Measurements from ENCODE around the gene CXADR.
"Not testable (repeated sequence)": the region's sequence is repeated elsewhere in the genome, so short reads cannot be mapped to it uniquely, and the experiment has no call there.

CXADR gene

GRCh38 chr21:17476006-17476405, 36.8 kb upstream of the CXADR start (continued):
- TF ChIP-seq OSR1 (CRISPR knock-in tag; IDR thresholded peaks at IDR 0.05) = no peak
- no peak for TF ChIP-seq GLIS3 (CRISPR knock-in tag; IDR thresholded peaks at IDR 0.05)
- no peak for TF ChIP-seq ZNF70 (CRISPR knock-in tag; IDR thresholded peaks at IDR 0.05)
- no peak for TF ChIP-seq TOX (CRISPR knock-in tag; IDR thresholded peaks at IDR 0.05; ENCODE audit: borderline replicate concordance)
- TF ChIP-seq PPARA (CRISPR knock-in tag; IDR thresholded peaks at IDR 0.05; ENCODE audit: borderline replicate concordance) = no peak
- no peak for TF ChIP-seq ZFP3 (CRISPR knock-in tag; IDR thresholded peaks at IDR 0.05)

GRCh38 chr21:17478156-17478555, 34.7 kb upstream of the CXADR start:
- ATAC-seq = not testable (repeated sequence)

- no peak for ATAC-seq
- TF ChIP-seq BACH2 (CRISPR knock-in tag; IDR thresholded peaks at IDR 0.05; ENCODE audit: borderline replicate concordance) (no peak), TOX (CRISPR knock-in tag; IDR thresholded peaks at IDR 0.05; ENCODE audit: borderline replicate concordance) (no peak), PPARA (CRISPR knock-in tag; IDR thresholded peaks at IDR 0.05; ENCODE audit: borderline replicate concordance) (no peak), GLIS3 (CRISPR knock-in tag; IDR thresholded peaks at IDR 0.05) (no peak), ARNTL (CRISPR knock-in tag; IDR thresholded peaks at IDR 0.05; ENCODE audit: borderline replicate concordance, low read depth) (no peak), POU6F1 (CRISPR knock-in tag; IDR thresholded peaks at IDR 0.05; ENCODE audit: borderline replicate concordance, low read depth) (no peak), ZC3H10 (CRISPR knock-in tag; IDR thresholded peaks at IDR 0.05) (no peak), CSRNP3 (CRISPR knock-in tag; IDR thresholded peaks at IDR 0.05) (no peak), CSDC2 (CRISPR knock-in tag; IDR thresholded peaks at IDR 0.05) (no peak), ZFP30 (CRISPR knock-in tag; IDR thresholded peaks at IDR 0.05) (no peak), ZNF565 (CRISPR knock-in tag; conservative IDR thresholded peaks at IDR 0.05; ENCODE audit: low read depth) (no peak)
These were observed 33.2 kb upstream of the CXADR start for GRCh38 chr21:17479606-17480005.

- TF ChIP-seq CREB5 (CRISPR knock-in tag; IDR thresholded peaks at IDR 0.05; ENCODE audit: low read depth) (no peak), BACH2 (CRISPR knock-in tag; IDR thresholded peaks at IDR 0.05; ENCODE audit: borderline replicate concordance) (no peak), POU6F1 (CRISPR knock-in tag; IDR thresholded peaks at IDR 0.05; ENCODE audit: borderline replicate concordance, low read depth) (no peak), ISL1 (CRISPR knock-in tag; IDR thresholded peaks at IDR 0.05) (peak; percentile 72), CSDC2 (CRISPR knock-in tag; IDR thresholded peaks at IDR 0.05) (no peak), PATZ1 (CRISPR knock-in tag; IDR thresholded peaks at IDR 0.05; ENCODE audit: borderline replicate concordance) (no peak), RARB (CRISPR knock-in tag; IDR thresholded peaks at IDR 0.05) (no peak), ZC3H10 (CRISPR knock-in tag; IDR thresholded peaks at IDR 0.05) (no peak), TCF4 (CRISPR knock-in tag; IDR thresholded peaks at IDR 0.05; ENCODE audit: borderline replicate concordance) (no peak), ESRRG (CRISPR knock-in tag; IDR thresholded peaks at IDR 0.05) (no peak), SNAI2 (CRISPR knock-in tag; IDR thresholded peaks at IDR 0.05) (peak; percentile 83), CSRNP3 (CRISPR knock-in tag; IDR thresholded peaks at IDR 0.05) (no peak)
- ATAC-seq = no peak; the same call in 2 of the 3 replicates
These were observed 29.9 kb upstream of the CXADR start for GRCh38 chr21:17482928-17483327.
